K562 (cell line): ENCODE measurements around the gene CBX4. TPM values are rescaled to one million over a fixed set of nuclear protein-coding genes. Genes with fewer than 3 reads are reported as not detected.
A peak's percentile ranks its signal among the peaks of the same experiment; 100 is the strongest.

Source experiments
- ATAC-seq: fragments of 200-7000 bp; cut with Tn5 transposase; 3 replicates; pipeline ENCODE4 v1.9.1; 2020; ENCODE audit warnings: moderate library complexity
- BruUV-seq: library from RNA; stranded (reverse); fragments of 400-500 nt; replicated peaks from 2 replicates; lab custom pipeline; 2021; lab: Mats Ljungman, UMichigan
- CTCF ChIA-PET: fragments of 300-600 bp; formaldehyde crosslinking; extraction: SDS; loops from one replicate; lab custom pipeline; 2021; ENCODE audit warnings: low intra/inter-chr PET ratio; lab: Yijun Ruan, JAX
- POLR2A ChIA-PET: fragments of 300-600, 350-650 bp; sonication (Branson Sonifier 250); formaldehyde crosslinking; extraction: SDS; loops from one replicate; lab custom pipeline; 2021; ENCODE audit warnings: antibody characterized with exemption, inconsistent platforms; lab: Yijun Ruan, JAX
- DNase-seq, 4 experiments: peaks; one replicate each; pipeline versions ENCODE4 v3.0.0 to v3.0.0-alpha.2; 2011 to 2018; ENCODE audit warnings: low spot score in 3 of 4, mixed read lengths in 3 of 4; ENCODE audit errors: extremely low read depth in 1 of 4
- FAIRE-seq: peaks from 2 replicates; lab custom pipeline; 2011; peaks lifted over from hg19 to GRCh38; lab: Jason Lieb, UNC
- H2AFZ ChIP-seq: 2 replicates; pipeline ENCODE4 v1.6.0; 2011; ENCODE audit warnings: low read depth, low read length, control low read depth, inconsistent platforms
- H3K27ac ChIP-seq: fragments of 200-600 bp; 3 replicates; pipeline ENCODE4 v1.8.0; 2011; ENCODE audit warnings: low read depth, mild to moderate bottlenecking, control low read depth, inconsistent platforms, low read length, moderate library complexity, mixed read lengths; ENCODE audit errors: extremely low read depth
- H3K27me3 ChIP-seq, 2 experiments: fragments of 300-600 bp in 1 of 2; 2 replicates in 1 of 2; 3 replicates in 1 of 2; pipeline versions ENCODE4 v1.6.0 to v1.8.0; 2011; ENCODE audit warnings: inconsistent platforms in 2 of 2, low read length in 2 of 2, mild to moderate bottlenecking in 1 of 2, mixed read lengths in 1 of 2, moderate library complexity in 1 of 2; ENCODE audit not compliant: control insufficient read depth in 2 of 2, insufficient read depth in 2 of 2
- H3K36me3 ChIP-seq: fragments of 300-600 bp; 3 replicates; pipeline ENCODE4 v1.8.0; 2011; ENCODE audit warnings: mild to moderate bottlenecking, low read length, inconsistent platforms; ENCODE audit not compliant: control insufficient read depth, insufficient read depth
- H3K4me1 ChIP-seq, 2 experiments: fragments of 200-600 bp in 1 of 2; replicated peaks in 1 of 2; 2 replicates in 1 of 2; 3 replicates in 1 of 2; pipeline versions ENCODE4 v1.5.1 to v1.8.0; 2011; ENCODE audit warnings: inconsistent platforms in 2 of 2, low read length in 2 of 2, mild to moderate bottlenecking in 1 of 2, mixed read lengths in 1 of 2, moderate library complexity in 1 of 2; ENCODE audit not compliant: control insufficient read depth in 2 of 2, insufficient read depth in 2 of 2
- H3K4me2 ChIP-seq: 2 replicates; pipeline ENCODE4 v1.6.1; 2011; ENCODE audit warnings: low read length, control low read depth, inconsistent platforms, mixed read lengths; ENCODE audit not compliant: insufficient read depth
- H3K4me3 ChIP-seq: fragments of 200-600 bp; sonication (generic), shearing (Covaris generic); 2 replicates; pipeline ENCODE4 v1.5.1; 2016; ENCODE audit warnings: control low read depth, inconsistent platforms
- H3K79me2 ChIP-seq: fragments of 200-600 bp; 3 replicates; pipeline ENCODE4 v1.8.0; 2011; ENCODE audit warnings: low read length, inconsistent platforms; ENCODE audit not compliant: control insufficient read depth, insufficient read depth
- H3K9ac ChIP-seq, 2 experiments: 2 replicates each; pipeline versions ENCODE4 v1.6.0 to v1.6.1; 2011; ENCODE audit warnings: low read depth in 2 of 2, low read length in 2 of 2, control low read depth in 1 of 2, inconsistent platforms in 1 of 2, mild to moderate bottlenecking in 1 of 2, mixed read lengths in 1 of 2; ENCODE audit not compliant: insufficient read depth in 1 of 2
- H3K9me1 ChIP-seq: one replicate; pipeline ENCODE4 v1.6.0; 2011; ENCODE audit warnings: inconsistent platforms, mild to moderate bottlenecking, low read length, moderate library complexity; ENCODE audit not compliant: control insufficient read depth, insufficient read depth
- H3K9me3 ChIP-seq: replicated peaks from 2 replicates; pipeline ENCODE4 v1.5.1; 2011; ENCODE audit warnings: low read depth, low read length, inconsistent platforms; ENCODE audit not compliant: control insufficient read depth, insufficient read depth
- H4K20me1 ChIP-seq: replicated peaks from 2 replicates; pipeline ENCODE4 v1.6.1; 2011; ENCODE audit warnings: low read length, inconsistent platforms, mixed read lengths; ENCODE audit not compliant: control insufficient read depth, insufficient read depth
- EZH2 ChIP-seq: IDR thresholded peaks from 2 replicates; pipeline ENCODE4 v1.6.1; 2012; ENCODE audit warnings: low read depth, mild to moderate bottlenecking, inconsistent platforms, low read length, borderline replicate concordance
- POLR2G ChIP-seq: fragments of 200-400 bp; formaldehyde crosslinking; IDR thresholded peaks from 2 replicates; pipeline ENCODE4 v1.6.1; 2017; ENCODE audit warnings: low read depth, mild to moderate bottlenecking, antibody characterized with exemption, low read length, moderate library complexity
- WGBS: fragments of 100-300 bp; shearing (Covaris generic); methylation state at CpG from one replicate; pipeline ENCODE4 v1.1.6; 2016; ENCODE audit warnings: low coverage, mixed read lengths; ENCODE audit not compliant: insufficient coverage; ENCODE audit errors: missing lambda C conversion rate; 5-methylcytosine and 5-hydroxymethylcytosine counted together
- in situ Hi-C: fragments of 300-500 bp; cut with MboI; formaldehyde crosslinking; loops from 4 replicates; pipeline ENCODE4 v1.15.0; 2018; ENCODE audit warnings: inconsistent platforms, mixed read lengths
- intact Hi-C: fragments of 100-400 bp; cut with micrococcal nuclease; formaldehyde crosslinking; loops from 2 replicates; pipeline ENCODE4 v1.14.2; 2022
- polyA plus RNA-seq, 8 experiments: library from polyadenylated mRNA; depleted of rRNA in 4 of 8; stranded (reverse) in 5 of 8; unstranded in 3 of 8; fragments of >200 nt; fragmentation: Nextera tagmentation in 2 of 8; fragmentation: Illumina TruSeq in 1 of 8; extraction: Ambion mirVana in 2 of 8; extraction: Trizol in 1 of 8; gene quantifications; 2 replicates each; pipeline versions ENCODE4 v1.2.1 to v1.2.3, GENCODE V29; 2011 to 2014; ENCODE audit warnings: inconsistent platforms in 1 of 8, missing spikeins in 1 of 8
- total RNA-seq, 7 experiments: library from RNA; depleted of rRNA in 6 of 7; stranded (reverse); fragments of >200 nt in 6 of 7; fragmentation: Illumina TruSeq in 2 of 7; extraction: Trizol in 2 of 7; gene quantifications; 2 replicates each; pipeline versions ENCODE4 v1.2.1 to v1.2.3, GENCODE V29; 2011 to 2021; ENCODE audit warnings: low replicate concordance in 1 of 7

The CBX4 gene
- total and polyA plus RNA-seq, 9 of the 15 experiments (the other 6 are each of a cell fraction or from before 2014, with no cell fraction given): 0.98 to 50.5 (median 10.0) TPM

GRCh38 chr17:79785017-79785899 lies 54.0 kb downstream of the CBX4 start:
- TF ChIP-seq POLR2G: peak; percentile 35; the same call in 1 of the 2 replicates
- TF ChIP-seq EZH2: no peak
- TF ChIP-seq, all 486 proteins: peak for 1
- H3K9me1 ChIP-seq: no peaks in the 10 kb centered on the region
- no peaks in the 10 kb centered on the region for H3K79me2 ChIP-seq
- CTCF ChIA-PET: interaction anchor here (0.6 kb wide), 1 partner anchor 139 kb away, joined by 3 read pairs; no protein-coding TSS in a partner anchor
- H3K4me3 ChIP-seq: no peak overlapping the region
- 82% methylated on average over 12 of the region's 17 CpGs for WGBS
- no peaks in the 10 kb centered on the region for H3K27me3 ChIP-seq
- peaks cover 50% of the 10 kb centered on the region for H3K36me3 ChIP-seq
- no peak for DNase-seq
- in situ Hi-C loops: no loop called here
- H3K9me3 ChIP-seq: no peaks in the 10 kb centered on the region
- ATAC-seq: no peak
- intact Hi-C loops: loop anchor here (5.0 kb wide), 1 partner anchor 38 kb away; no protein-coding TSS in a partner anchor
- BruUV-seq: no TSS peak
- no peak for FAIRE-seq
- no peak overlapping the region for H3K4me2 ChIP-seq
- no peak overlapping the region for H3K27ac ChIP-seq
- POLR2A ChIA-PET: interaction anchor here (0.8 to 2.1 kb wide), 3 partner anchors 10 to 20 kb away, joined by 3 to 6 read pairs (median 5); partner anchors contain the start of gene CBX8
- H4K20me1 ChIP-seq: no peaks in the 10 kb centered on the region
- peaks cover 3 to 35% of the 10 kb centered on the region in 2 experiments; a peak in 2 of 5 replicates for H3K4me1 ChIP-seq
- H3K9ac ChIP-seq: peak overlapping the region in 1 of 2 experiments; percentile 75; a peak in 2 of 4 replicates
- no peak overlapping the region for H2AFZ ChIP-seq
